Gastroesophageal sphincter (tissue), 4 donors: ENCODE results near the gene TNK1. TPM values are rescaled to one million over a fixed set of nuclear protein-coding genes. Genes with fewer than 3 reads are reported as not detected.

Experiments used
- ATAC-seq: fragments of 150-250 bp; one replicate; pipeline ENCODE4 v1.9.1; 2016; ENCODE audit warnings: mild to moderate bottlenecking, moderate library complexity
- H3K27ac ChIP-seq, 4 donors: fragments of 200-600 bp; sonication (generic) in 3 of 4; 1 replicate in 3 of 4; 2 replicates in 1 of 4; pipeline ENCODE4 v1.5.1; 2016 to 2019
- H3K27me3 ChIP-seq: fragments of 200-600 bp; sonication (generic); one replicate; pipeline ENCODE4 v1.5.1; 2019
- H3K36me3 ChIP-seq, 2 donors: fragments of 200-600 bp; sonication (generic); one replicate each; pipeline ENCODE4 v1.5.1; 2019; ENCODE audit warnings: control low read depth in 1 of 2
- H3K4me1 ChIP-seq, 3 donors: fragments of 200-600 bp; sonication (generic); 1 replicate in 2 of 3; 2 replicates in 1 of 3; pipeline ENCODE4 v1.5.1; 2016 to 2019; ENCODE audit warnings: control low read depth in 2 of 3
- H3K4me3 ChIP-seq, 2 donors: fragments of 200-600 bp; sonication (generic); one replicate each; pipeline ENCODE4 v1.5.1; 2019; ENCODE audit warnings: mild to moderate bottlenecking in 1 of 2, moderate library complexity in 1 of 2
- H3K9me3 ChIP-seq, 3 donors: fragments of 200-600 bp; sonication (generic); one replicate each; pipeline ENCODE4 v1.5.1; 2017 to 2019; ENCODE audit warnings: control low read depth in 2 of 3
- CTCF ChIP-seq, 4 experiments: fragments of 200-600 bp in 2 of 4; fragments of 450-650 bp in 2 of 4; sonication (generic) in 1 of 4; IDR thresholded peaks; one replicate each; pipeline ENCODE4 v1.5.1; 2017 to 2019; ENCODE audit warnings: antibody characterized with exemption in 4 of 4, mild to moderate bottlenecking in 2 of 4, moderate library complexity in 2 of 4
- EP300 ChIP-seq: sonication (generic); formaldehyde crosslinking; IDR thresholded peaks from one replicate; pipeline ENCODE4 v1.6.1; 2017; ENCODE audit warnings: antibody characterized with exemption, mild to moderate bottlenecking
- POLR2A ChIP-seq, 2 donors: fragments of 450-650 bp; IDR thresholded peaks; one replicate each; pipeline ENCODE4 v1.6.1; 2017; ENCODE audit warnings: antibody characterized with exemption in 2 of 2, mild to moderate bottlenecking in 2 of 2, moderate library complexity in 1 of 2
- POLR2AphosphoS5 ChIP-seq: sonication (generic); formaldehyde crosslinking; IDR thresholded peaks from one replicate; pipeline ENCODE4 v1.6.1; 2017; ENCODE audit warnings: antibody characterized with exemption
- WGBS, 2 donors: methylation state at CpG; one replicate each; pipeline ENCODE4 v1.1.5; 2018; ENCODE audit warnings: low coverage in 1 of 2; 5-methylcytosine and 5-hydroxymethylcytosine counted together
- total RNA-seq, 4 donors: library from RNA; depleted of rRNA; stranded (reverse); fragments of >200 nt; gene quantifications; one replicate each; pipeline ENCODE4 v1.1.0, GENCODE V29; 2016

TNK1 gene
- total RNA-seq, 4 donors from 2014 or later: 2.0 to 4.4 (median 3.5) TPM

- no peak overlapping the region for H3K27ac ChIP-seq
- H3K4me3 ChIP-seq: no peak overlapping the region
- H3K27me3 ChIP-seq: peaks cover 16% of the 10 kb centered on the region
- H3K36me3 ChIP-seq: peaks cover 0 to 41% of the 10 kb centered on the region in 2 donors
- H3K9me3 ChIP-seq: no peaks in the 10 kb centered on the region
- H3K4me1 ChIP-seq: no peaks in the 10 kb centered on the region
- ATAC-seq: no peak
- 75% methylated on average over 2 of the region's 18 CpGs; no CpG with 5 or more reads in 1 of the 2 donors for WGBS, 2 donors
- TF ChIP-seq POLR2A (IDR thresholded peaks at IDR 0.05) (no peak), CTCF (IDR thresholded peaks at IDR 0.05) (no peak), POLR2AphosphoS5 (no peak), EP300 (no peak)
Observed at GRCh38 chr17:7418472-7419152, 37.7 kb downstream of the TNK1 start.

- H3K4me3 ChIP-seq: no peak within 1 kb of the TSS
- H3K36me3 ChIP-seq: peaks cover 0 to 33% of the 10 kb centered on the region in 2 donors
- no peaks in the 10 kb centered on the region for H3K4me1 ChIP-seq
- TF ChIP-seq POLR2A (IDR thresholded peaks at IDR 0.05) (no peak), CTCF (IDR thresholded peaks at IDR 0.05) (no peak)
- no peak for ATAC-seq
- peaks cover 16% of the 10 kb centered on the region for H3K27me3 ChIP-seq
- H3K9me3 ChIP-seq: no peaks in the 10 kb centered on the region
- WGBS, 2 donors: 19 to 70% methylated on average over 3 to 13 of the region's 17 CpGs
- H3K27ac ChIP-seq: no peak within 1 kb of the TSS
Observed at GRCh38 chr17:7419819-7420610, 39.1 kb downstream of the TNK1 start, which contains the start of gene SPEM1. TSS of gene SPEM1 (plus strand) at chr17:7420324. CDS start at chr17:7420385, 61 bp downstream.

DNA sequence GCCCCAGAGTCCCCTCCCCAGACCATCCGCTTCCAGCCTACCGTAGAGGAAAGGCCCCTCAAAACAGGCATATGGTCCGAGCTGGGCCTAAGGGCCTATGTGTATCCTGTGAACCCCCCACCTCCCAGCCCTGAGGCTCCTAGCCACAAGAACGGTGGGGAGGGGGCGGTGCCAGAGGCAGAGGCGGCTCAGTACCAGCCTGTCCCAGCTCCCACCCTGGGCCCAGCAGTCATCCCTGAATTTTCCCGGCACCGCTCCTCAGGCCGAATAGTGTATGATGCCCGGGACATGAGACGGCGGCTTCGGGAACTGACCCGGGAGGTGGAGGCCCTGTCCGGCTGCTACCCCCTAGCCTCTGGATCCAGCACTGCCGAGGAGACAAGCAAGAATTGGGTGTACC lies 40.3 kb downstream of the TNK1 start:
- H3K4me3 ChIP-seq: no peak overlapping the region
- 90 to 95% methylated on average over 2 to 4 of the region's 16 CpGs for WGBS, 2 donors
- no peak for TF ChIP-seq EP300
- TF ChIP-seq POLR2A (IDR thresholded peaks at IDR 0.05): no peak
- TF ChIP-seq POLR2AphosphoS5: no peak
- TF ChIP-seq CTCF (IDR thresholded peaks at IDR 0.05): no peak
- H3K36me3 ChIP-seq: peaks cover 0 to 21% of the 10 kb centered on the region in 2 donors
- peaks cover 16% of the 10 kb centered on the region for H3K27me3 ChIP-seq
- no peaks in the 10 kb centered on the region for H3K9me3 ChIP-seq
- ATAC-seq: no peak
- H3K4me1 ChIP-seq: no peaks in the 10 kb centered on the region
- H3K27ac ChIP-seq: no peak overlapping the region

GRCh38 chr17:7423679-7424078 lies 42.8 kb downstream of the TNK1 start:
- ATAC-seq: no peak
- 30 to 36% methylated on average over 3 of the region's 4 CpGs for WGBS, 2 donors
- no peak overlapping the region for H3K4me3 ChIP-seq

More at GRCh38 chr17:7423679-7424078, 42.8 kb downstream of the TNK1 start:
- no peaks in the 10 kb centered on the region for H3K36me3 ChIP-seq
- TF ChIP-seq POLR2AphosphoS5 (no peak), CTCF (IDR thresholded peaks at IDR 0.05) (no peak)
- peaks cover 16% of the 10 kb centered on the region for H3K27me3 ChIP-seq
- H3K4me1 ChIP-seq: no peaks in the 10 kb centered on the region
- H3K27ac ChIP-seq: no peak overlapping the region
- no peaks in the 10 kb centered on the region for H3K9me3 ChIP-seq
